Nephron progenitor cell (in vitro differentiated cells): Measurements from ENCODE around the gene SNX30.
A peak's percentile ranks its signal among the peaks of the same experiment; 100 is the strongest.

Source experiments
- DNase-seq: peaks from one replicate; pipeline ENCODE4 v3.0.0; 2021
- H3K27ac Mint-ChIP-seq: 2 replicates; pipeline ENCODE4 v1.8.0; 2021; ENCODE audit warnings: mild to moderate bottlenecking, moderate library complexity, mixed read lengths
- H3K27me3 Mint-ChIP-seq: 2 replicates; pipeline ENCODE4 v1.8.0; 2021; ENCODE audit warnings: mild to moderate bottlenecking, low read depth, mixed read lengths; ENCODE audit not compliant: poor library complexity
- H3K36me3 Mint-ChIP-seq: 2 replicates; pipeline ENCODE4 v1.8.0; 2021; ENCODE audit warnings: low read depth, mixed read lengths
- H3K4me1 Mint-ChIP-seq: 2 replicates; pipeline ENCODE4 v1.8.0; 2021; ENCODE audit warnings: mixed read lengths
- H3K4me3 Mint-ChIP-seq: 2 replicates; pipeline ENCODE4 v1.8.0; 2021; ENCODE audit warnings: mild to moderate bottlenecking, moderate library complexity, mixed read lengths
- H3K9me3 Mint-ChIP-seq: 2 replicates; pipeline ENCODE4 v1.8.0; 2021; ENCODE audit warnings: mild to moderate bottlenecking, moderate library complexity, mixed read lengths
- TF ChIP-seq, protein P1 (sequence below): fragments of 200-600 bp; sonication (generic); IDR thresholded peaks from 2 replicates; pipeline ENCODE4 v1.5.0; 2021; ENCODE audit warnings: antibody characterized with exemption

The SNX30 gene

DNA sequence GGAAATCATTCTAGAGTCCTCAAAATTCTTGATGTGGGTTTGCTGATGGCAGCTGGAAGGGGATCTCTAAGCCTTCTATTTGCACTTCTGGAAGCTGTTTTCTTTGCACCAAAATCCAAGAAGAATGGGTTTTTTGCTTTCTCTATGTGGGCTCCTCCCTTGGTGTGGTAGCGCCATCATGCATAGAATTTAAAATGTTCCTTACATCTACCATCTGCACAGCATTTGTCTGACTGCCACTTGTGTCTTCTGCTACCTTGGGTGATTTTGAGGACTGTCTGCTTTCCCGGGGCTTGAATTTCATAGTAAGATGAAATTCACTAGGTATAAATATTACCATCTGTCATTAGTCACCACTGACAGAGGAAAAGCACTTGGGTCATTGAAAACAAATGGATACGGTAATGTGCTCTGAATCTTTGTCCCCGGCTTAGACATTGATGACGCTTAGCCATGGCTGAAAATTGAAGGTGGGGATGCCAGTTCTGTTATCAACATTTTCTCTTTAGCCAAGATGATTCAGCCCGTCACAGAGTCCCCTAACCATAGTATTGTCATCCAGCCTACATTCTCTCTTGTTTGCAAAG is 30.0 kb downstream of the SNX30 start:
- H3K4me1 Mint-ChIP-seq = peaks cover 24% of the 10 kb centered on the region
- H3K27ac Mint-ChIP-seq = no peak overlapping the region
- peaks cover 3% of the 10 kb centered on the region for H3K9me3 Mint-ChIP-seq
- no peak overlapping the region for H3K4me3 Mint-ChIP-seq
- TF ChIP-seq, protein P1, sequence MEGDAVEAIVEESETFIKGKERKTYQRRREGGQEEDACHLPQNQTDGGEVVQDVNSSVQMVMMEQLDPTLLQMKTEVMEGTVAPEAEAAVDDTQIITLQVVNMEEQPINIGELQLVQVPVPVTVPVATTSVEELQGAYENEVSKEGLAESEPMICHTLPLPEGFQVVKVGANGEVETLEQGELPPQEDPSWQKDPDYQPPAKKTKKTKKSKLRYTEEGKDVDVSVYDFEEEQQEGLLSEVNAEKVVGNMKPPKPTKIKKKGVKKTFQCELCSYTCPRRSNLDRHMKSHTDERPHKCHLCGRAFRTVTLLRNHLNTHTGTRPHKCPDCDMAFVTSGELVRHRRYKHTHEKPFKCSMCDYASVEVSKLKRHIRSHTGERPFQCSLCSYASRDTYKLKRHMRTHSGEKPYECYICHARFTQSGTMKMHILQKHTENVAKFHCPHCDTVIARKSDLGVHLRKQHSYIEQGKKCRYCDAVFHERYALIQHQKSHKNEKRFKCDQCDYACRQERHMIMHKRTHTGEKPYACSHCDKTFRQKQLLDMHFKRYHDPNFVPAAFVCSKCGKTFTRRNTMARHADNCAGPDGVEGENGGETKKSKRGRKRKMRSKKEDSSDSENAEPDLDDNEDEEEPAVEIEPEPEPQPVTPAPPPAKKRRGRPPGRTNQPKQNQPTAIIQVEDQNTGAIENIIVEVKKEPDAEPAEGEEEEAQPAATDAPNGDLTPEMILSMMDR = no peak
- peaks cover 7% of the 10 kb centered on the region for H3K27me3 Mint-ChIP-seq
- DNase-seq = no peak
- H3K36me3 Mint-ChIP-seq = peaks cover 10% of the 10 kb centered on the region

DNA sequence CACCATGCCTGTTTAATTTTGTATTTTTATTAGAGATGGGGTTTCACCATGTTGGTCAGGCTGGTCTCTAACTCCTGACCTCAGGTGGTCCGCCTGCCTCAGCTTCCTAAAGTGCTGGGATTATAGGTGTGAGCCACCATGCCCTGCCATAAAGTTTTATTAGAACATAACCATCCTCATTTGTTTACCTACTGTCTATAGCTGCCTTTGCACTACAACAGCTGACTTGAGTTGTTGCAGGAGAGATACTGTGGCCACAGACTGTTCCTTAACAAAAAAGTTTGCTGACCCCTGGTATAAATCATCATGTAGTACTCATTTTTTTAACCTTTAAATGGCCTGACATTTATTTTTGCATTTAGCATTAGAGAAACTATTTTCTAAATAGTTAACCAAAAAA is 31.7 kb downstream of the SNX30 start:
- TF ChIP-seq, protein P1 = no peak

DNA sequence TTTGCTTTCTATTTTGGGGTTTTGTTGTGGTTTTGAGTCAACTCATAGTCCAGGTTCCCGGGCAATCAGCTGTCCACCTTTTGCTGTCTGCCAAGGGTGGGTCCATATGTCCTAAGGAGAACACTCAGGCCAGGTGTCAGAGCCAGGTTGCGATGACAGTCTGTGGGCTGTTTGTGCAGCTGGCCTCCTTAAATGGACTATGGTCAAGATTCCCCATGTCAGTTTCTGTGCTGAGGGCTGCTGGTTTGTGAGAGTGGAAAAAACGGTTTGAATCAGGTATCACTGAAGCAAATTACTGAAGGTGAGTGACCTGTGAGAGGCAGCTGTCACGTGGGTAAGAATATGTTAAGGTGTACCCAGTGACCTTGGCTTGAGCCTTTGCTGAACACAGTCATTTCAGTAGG is 33.0 kb downstream of the SNX30 start:
- Mint-ChIP-seq H3K27me3 (peaks cover 6% of the 10 kb centered on the region), H3K4me3 (no peak overlapping the region), H3K27ac (no peak overlapping the region), H3K36me3 (no peaks in the 10 kb centered on the region), H3K9me3 (no peaks in the 10 kb centered on the region), H3K4me1 (peaks cover 30% of the 10 kb centered on the region)
- no peak for DNase-seq
- TF ChIP-seq, protein P1 = no peak

More for the DNA sequence above, 31.7 kb downstream of the SNX30 start:
- Mint-ChIP-seq H3K36me3 (no peaks in the 10 kb centered on the region), H3K4me1 (peaks cover 30% of the 10 kb centered on the region), H3K27ac (no peak overlapping the region), H3K27me3 (peaks cover 7% of the 10 kb centered on the region), H3K9me3 (no peaks in the 10 kb centered on the region), H3K4me3 (no peak overlapping the region)
- no peak for DNase-seq

DNA sequence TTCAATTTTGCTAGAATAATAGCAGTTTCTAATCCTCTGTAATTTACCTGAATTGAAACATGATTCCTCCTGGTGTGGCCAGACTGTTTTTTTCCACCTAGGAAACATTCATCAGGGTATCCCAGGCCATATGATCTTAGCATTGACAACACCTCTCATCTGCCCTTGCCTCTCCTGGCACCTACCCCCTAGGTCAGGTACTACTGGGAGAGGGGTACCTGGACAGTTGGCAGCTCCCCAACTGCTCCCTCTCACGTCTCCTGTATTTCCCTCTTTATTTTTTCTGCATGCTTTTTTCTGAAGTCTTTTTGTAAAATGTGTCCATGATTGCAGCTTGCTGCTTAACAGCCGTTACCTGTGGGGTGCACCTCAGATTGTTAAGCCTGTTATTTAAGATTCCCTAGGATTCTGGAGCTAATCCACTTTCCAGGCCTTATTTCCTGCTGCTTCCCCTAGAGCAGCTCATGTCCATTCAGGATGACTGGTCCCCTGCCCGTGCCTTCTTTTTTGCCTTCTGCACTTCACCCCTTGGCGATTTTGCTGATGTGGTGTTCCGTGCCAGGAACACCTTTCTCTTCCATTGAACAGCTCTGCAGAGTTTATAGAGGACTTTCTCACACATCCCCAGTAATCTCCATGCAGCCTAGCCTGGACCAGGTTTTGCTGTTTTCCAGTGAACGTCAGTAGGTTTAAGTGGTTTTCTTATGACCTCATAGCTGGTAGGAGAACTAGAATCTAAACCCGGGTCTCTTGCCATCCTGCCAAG is 33.6 kb downstream of the SNX30 start:
- TF ChIP-seq, protein P1 = no peak
- Mint-ChIP-seq H3K27ac (peak overlapping the region; percentile 36), H3K4me1 (peaks cover 30% of the 10 kb centered on the region), H3K4me3 (peak overlapping the region; percentile 60), H3K27me3 (peaks cover 3% of the 10 kb centered on the region), H3K36me3 (no peaks in the 10 kb centered on the region), H3K9me3 (no peaks in the 10 kb centered on the region)
- DNase-seq = peak; percentile 19

DNA sequence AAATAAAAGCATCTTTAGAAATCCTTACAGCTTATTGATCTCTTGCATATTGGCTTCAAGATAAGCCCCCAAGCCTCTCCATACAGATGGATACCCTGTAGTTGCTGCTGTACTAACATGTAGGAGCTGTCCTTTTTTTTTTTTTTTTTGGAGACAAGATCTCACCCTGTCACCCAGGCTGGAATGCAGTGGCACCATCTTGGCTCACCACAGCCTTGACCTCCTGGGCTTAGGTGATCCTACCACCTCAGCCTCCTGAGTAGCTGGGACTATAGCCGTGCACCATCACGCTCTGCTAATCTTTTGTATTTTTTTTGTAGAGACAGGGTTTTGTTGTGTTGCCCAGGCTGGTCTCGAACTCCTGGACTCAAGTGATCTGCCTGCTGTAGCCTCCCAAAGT is 35.4 kb downstream of the SNX30 start:
- H3K4me1 Mint-ChIP-seq = peaks cover 30% of the 10 kb centered on the region
- no peak overlapping the region for H3K4me3 Mint-ChIP-seq
- no peaks in the 10 kb centered on the region for H3K27me3 Mint-ChIP-seq
- H3K27ac Mint-ChIP-seq = no peak overlapping the region
- H3K9me3 Mint-ChIP-seq = no peaks in the 10 kb centered on the region
- TF ChIP-seq, protein P1 = no peak
- no peak for DNase-seq
- no peaks in the 10 kb centered on the region for H3K36me3 Mint-ChIP-seq
